ENCODE data around the gene SVEP1. TPM values are rescaled to one million over a fixed set of nuclear protein-coding genes. Genes with fewer than 3 reads are reported as not detected.

The SVEP1 gene
- 4.4 TPM for total RNA-seq

GRCh38 chr9:110579034-110579861 lies at the start of gene SVEP1:
TSS of gene SVEP1 (minus strand) at chr9:110579741. CDS start at chr9:110579543, 198 bp downstream.

GRCh38 chr9:110337727-110338126 lies 241.8 kb downstream of the SVEP1 start, which contains the start of gene TXNDC8:
TSS of gene TXNDC8 (minus strand) at chr9:110337863.

Small RNAs within 50 kb of the gene (small RNA-seq; reads per million reads assigned to genes)
- not detected for gene RNU6-1039P

Other genes starting within 250 kb of the SVEP1 start
- not detected for gene TXNDC8, start 241.9 kb downstream of the SVEP1 start, total RNA-seq
- 3.2 TPM for gene MUSK, start 89.0 kb upstream of the SVEP1 start, total RNA-seq